GOT3 (cell line): ENCODE results near the gene PARVA.
"Not testable (repeated sequence)": the region's sequence is repeated elsewhere in the genome, so short reads cannot be mapped to it uniquely, and the experiment has no call there.

Source experiments
- DNase-seq: peaks from one replicate; lab custom pipeline; 2025; ENCODE audit warnings: mixed read lengths; lab: John Stamatoyannopoulos, UW

PARVA gene

GRCh38 chr11:12377106-12377823 lies at the start of gene PARVA:
TSS of gene PARVA (plus strand) at chr11:12377571. CDS start at chr11:12377648, 77 bp downstream.
- no peak for DNase-seq

GRCh38 chr11:12329169-12329568 lies 48.2 kb upstream of the PARVA start:
- DNase-seq: no peak

GRCh38 chr11:12329797-12330196 lies 47.6 kb upstream of the PARVA start:
- no peak for DNase-seq

- no peak for DNase-seq
These were observed 46.7 kb upstream of the PARVA start for GRCh38 chr11:12330485-12331231.

GRCh38 chr11:12331239-12331874 lies 46.0 kb upstream of the PARVA start:
- DNase-seq: peak; percentile 9

GRCh38 chr11:12343526-12343925 lies 33.8 kb upstream of the PARVA start:
- DNase-seq: no peak

GRCh38 chr11:12353534-12353933 lies 23.8 kb upstream of the PARVA start:
- DNase-seq: no peak

- no peak for DNase-seq
These were observed 22.4 kb upstream of the PARVA start for GRCh38 chr11:12354750-12355545.

GRCh38 chr11:12356944-12357655 lies 20.3 kb upstream of the PARVA start:
- no peak for DNase-seq

GRCh38 chr11:12357697-12358096 lies 19.7 kb upstream of the PARVA start:
- DNase-seq: not testable (repeated sequence)

- DNase-seq: no peak
These were observed 18.8 kb upstream of the PARVA start for GRCh38 chr11:12358302-12359188.

GRCh38 chr11:12359761-12360160 lies 17.6 kb upstream of the PARVA start:
- no peak for DNase-seq

GRCh38 chr11:12361682-12362081 lies 15.7 kb upstream of the PARVA start:
- no peak for DNase-seq

GRCh38 chr11:12362857-12363256 lies 14.5 kb upstream of the PARVA start:
- DNase-seq: no peak

GRCh38 chr11:12363373-12363772 lies 14.0 kb upstream of the PARVA start:
- DNase-seq: no peak

GRCh38 chr11:12365965-12366575 lies 11.3 kb upstream of the PARVA start:
- not testable (repeated sequence) for DNase-seq

- not testable (repeated sequence) for DNase-seq
These were observed 10.3 kb upstream of the PARVA start for GRCh38 chr11:12367057-12367456.

- DNase-seq: no peak
These were observed 5.3 kb upstream of the PARVA start for GRCh38 chr11:12372111-12372510.

- no peak for DNase-seq
These were observed 1.7 kb upstream of the PARVA start for GRCh38 chr11:12375720-12376119.
